SKM-1 treated with dmso at 0.1 percent for 144 hours (cell line): ENCODE results near the gene PRKCG.
"Not testable (repeated sequence)": the region's sequence is repeated elsewhere in the genome, so short reads cannot be mapped to it uniquely, and the experiment has no call there.

Experiments
- DNase-seq: peaks from one replicate; lab custom pipeline; 2025; ENCODE audit not compliant: unreplicated experiment; lab: John Stamatoyannopoulos, UW

PRKCG gene

GRCh38 chr19:53881482-53882390 is at the start of gene PRKCG:
Gene PRKCG, plus strand, starts transcription at chr19:53882197. Its CDS starts 298 bp downstream, at chr19:53882495.
- no peak for DNase-seq

GRCh38 chr19:53832861-53833260 is 49.1 kb upstream of the PRKCG start:
- not testable (repeated sequence) for DNase-seq

GRCh38 chr19:53838446-53838845 is 43.6 kb upstream of the PRKCG start:
- DNase-seq = not testable (repeated sequence)

GRCh38 chr19:53840241-53840640 is 41.8 kb upstream of the PRKCG start:
- not testable (repeated sequence) for DNase-seq

- DNase-seq = not testable (repeated sequence)
These were observed 41.1 kb upstream of the PRKCG start for GRCh38 chr19:53840914-53841313.

- DNase-seq = no peak
These were observed 37.1 kb upstream of the PRKCG start for GRCh38 chr19:53844849-53845246.

GRCh38 chr19:53847555-53847954 is 34.4 kb upstream of the PRKCG start:
- DNase-seq = no peak

- peak; percentile 30 for DNase-seq
These were observed 32.7 kb upstream of the PRKCG start for GRCh38 chr19:53849237-53849676.

GRCh38 chr19:53853707-53854106 is 28.3 kb upstream of the PRKCG start:
- DNase-seq = no peak

GRCh38 chr19:53864308-53864836 is 17.6 kb upstream of the PRKCG start:
- no peak for DNase-seq

- DNase-seq = no peak
These were observed 16.5 kb upstream of the PRKCG start for GRCh38 chr19:53865523-53865917.

GRCh38 chr19:53865918-53866864 is 15.8 kb upstream of the PRKCG start:
- no peak for DNase-seq

- DNase-seq = no peak
These were observed 15.2 kb upstream of the PRKCG start for GRCh38 chr19:53866865-53867224.

- DNase-seq = peak; percentile 66
These were observed 14.5 kb upstream of the PRKCG start, which contains the start of gene MYADM for GRCh38 chr19:53867225-53868090. Gene MYADM, plus strand, starts transcription at chr19:53867883. Its CDS starts 5,647 bp downstream, at chr19:53873530.

- no peak for DNase-seq
These were observed 13.7 kb upstream of the PRKCG start for GRCh38 chr19:53868091-53868891.

- peak; percentile 48 for DNase-seq
These were observed 12.8 kb upstream of the PRKCG start for GRCh38 chr19:53868892-53869804.

- not testable (repeated sequence) for DNase-seq
These were observed 12.1 kb upstream of the PRKCG start for GRCh38 chr19:53869805-53870484.

GRCh38 chr19:53870485-53870844 is 11.5 kb upstream of the PRKCG start:
- DNase-seq = peak; percentile 65
